Gastrocnemius medialis (tissue), 4 donors: ENCODE results near the gene ISLR2. TPM values are rescaled to one million over a fixed set of nuclear protein-coding genes. Genes with fewer than 3 reads are reported as not detected.

Experiments used
- ATAC-seq, 2 donors: fragments of 150-250 bp; one replicate each; pipeline ENCODE4 v1.9.1; 2016
- DNase-seq, 2 donors: peaks; one replicate each; pipeline ENCODE4 v3.0.0-alpha.2; 2019
- H3K27ac ChIP-seq, 4 donors: fragments of 200-600 bp; sonication (generic); 1 replicate in 1 of 4; 2 replicates in 3 of 4; pipeline ENCODE4 v1.5.1; 2016 to 2018; ENCODE audit warnings: mild to moderate bottlenecking in 2 of 4, moderate library complexity in 1 of 4
- H3K27me3 ChIP-seq, 3 donors: fragments of 200-600 bp; sonication (generic) in 2 of 3; 1 replicate in 1 of 3; 2 replicates in 2 of 3; pipeline versions ENCODE4 v1.5.1 to v1.6.0; 2016 to 2019; ENCODE audit warnings: mild to moderate bottlenecking in 1 of 3, moderate library complexity in 1 of 3
- H3K36me3 ChIP-seq, 2 donors: fragments of 200-600 bp; sonication (generic) in 1 of 2; one replicate each; pipeline ENCODE4 v1.5.1; 2017 to 2018
- H3K4me1 ChIP-seq, 2 donors: fragments of 200-600 bp; sonication (generic) in 1 of 2; one replicate each; pipeline ENCODE4 v1.5.1; 2016 to 2017; ENCODE audit warnings: mild to moderate bottlenecking in 2 of 2
- H3K4me3 ChIP-seq, 4 donors: fragments of 200-600 bp; sonication (generic) in 3 of 4; 1 replicate in 1 of 4; 2 replicates in 3 of 4; pipeline ENCODE4 v1.5.1; 2016 to 2019; ENCODE audit warnings: mild to moderate bottlenecking in 2 of 4
- H3K9me3 ChIP-seq, 3 donors: fragments of 200-600 bp; sonication (generic) in 2 of 3; 1 replicate in 1 of 3; 2 replicates in 2 of 3; pipeline ENCODE4 v1.5.1; 2016 to 2019
- POLR2A ChIP-seq, 2 donors: fragments of 450-650 bp; IDR thresholded peaks; one replicate each; pipeline ENCODE4 v1.6.1; 2017; ENCODE audit warnings: antibody characterized with exemption in 2 of 2, mild to moderate bottlenecking in 2 of 2, moderate library complexity in 2 of 2
- in situ Hi-C, 4 donors: fragments of 200-750 bp; cut with MboI; loops; one replicate each; pipeline versions ENCODE4 v1.15.0 to v1.8.0; 2017; ENCODE audit warnings: low sequenced_read_pairs in 4 of 4
- intact Hi-C: fragments of 100-400 bp; cut with DNase I; formaldehyde crosslinking; loops from one replicate; pipeline ENCODE4 v1.15.1; 2023; ENCODE audit warnings: low total_unique reads
- total RNA-seq, 4 donors: library from RNA; depleted of rRNA; stranded (reverse); fragments of >200 nt; gene quantifications; one replicate each; pipeline versions ENCODE4 v1.1.0 to v1.2.3, GENCODE V29; 2016
- TF ChIP-seq, protein P1 (sequence below), 5 experiments: fragments of 450-650 bp in 3 of 5; fragments of 200-600 bp in 2 of 5; sonication (generic) in 2 of 5; IDR thresholded peaks in 4 of 5; conservative IDR thresholded peaks in 1 of 5; 1 replicate in 4 of 5; 2 replicates in 1 of 5; pipeline ENCODE4 v1.5.1; 2016 to 2019; ENCODE audit warnings: antibody characterized with exemption in 5 of 5, mild to moderate bottlenecking in 3 of 5, moderate library complexity in 3 of 5

Gene ISLR2
- total RNA-seq, 4 donors from 2014 or later = 0.62 to 3.9 (median 2.0) TPM

DNA sequence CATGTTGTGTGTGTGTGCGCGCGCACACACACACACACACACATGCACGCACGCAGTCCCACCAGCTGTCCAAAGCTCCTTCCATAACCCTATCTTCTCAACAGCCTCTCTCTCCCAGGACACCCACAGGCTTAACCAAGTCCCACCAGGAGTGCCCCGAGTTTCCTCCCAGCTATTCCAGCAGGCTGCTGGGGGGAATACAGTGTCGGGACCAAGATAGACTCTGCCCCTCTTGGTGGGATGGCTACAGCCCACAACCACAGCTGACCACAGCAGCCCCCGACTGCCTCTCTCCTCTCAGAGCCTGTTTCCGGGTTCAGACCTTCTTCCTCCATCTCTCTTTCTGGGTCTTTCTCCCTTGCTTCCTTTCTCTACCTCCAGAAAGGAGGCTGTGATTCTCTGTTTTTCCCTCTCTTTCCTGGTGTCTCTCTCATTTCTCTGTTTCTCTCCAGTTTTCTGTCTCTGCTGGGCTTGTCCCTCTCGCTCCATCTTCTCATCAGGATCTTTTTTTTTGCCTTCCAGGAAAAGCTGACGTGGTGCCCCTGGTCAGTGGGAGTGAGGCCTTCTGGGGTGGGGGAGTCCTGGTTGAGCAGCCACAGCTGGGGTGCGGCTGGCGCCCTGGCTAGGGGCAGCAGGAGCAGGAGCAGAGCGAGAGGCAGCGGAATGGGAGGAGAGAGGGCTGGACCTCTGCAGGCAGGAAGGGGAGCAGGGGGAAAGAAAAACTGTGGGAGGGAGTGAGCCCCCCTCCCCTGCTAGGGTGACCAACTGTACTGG is 39.9 kb downstream of the ISLR2 start:
- H3K4me3 ChIP-seq = no peak overlapping the region
- intact Hi-C loops = loop anchor here (5.0 kb wide), 1 partner anchor 33 kb away; no protein-coding TSS in a partner anchor
- DNase-seq = no peak
- no peaks in the 10 kb centered on the region for H3K4me1 ChIP-seq
- no peaks in the 10 kb centered on the region for H3K27me3 ChIP-seq
- in situ Hi-C loops = no loop called here
- no peak for ATAC-seq
- no peaks in the 10 kb centered on the region for H3K9me3 ChIP-seq
- H3K27ac ChIP-seq = no peak overlapping the region
- H3K36me3 ChIP-seq = no peaks in the 10 kb centered on the region
- TF ChIP-seq, protein P1, sequence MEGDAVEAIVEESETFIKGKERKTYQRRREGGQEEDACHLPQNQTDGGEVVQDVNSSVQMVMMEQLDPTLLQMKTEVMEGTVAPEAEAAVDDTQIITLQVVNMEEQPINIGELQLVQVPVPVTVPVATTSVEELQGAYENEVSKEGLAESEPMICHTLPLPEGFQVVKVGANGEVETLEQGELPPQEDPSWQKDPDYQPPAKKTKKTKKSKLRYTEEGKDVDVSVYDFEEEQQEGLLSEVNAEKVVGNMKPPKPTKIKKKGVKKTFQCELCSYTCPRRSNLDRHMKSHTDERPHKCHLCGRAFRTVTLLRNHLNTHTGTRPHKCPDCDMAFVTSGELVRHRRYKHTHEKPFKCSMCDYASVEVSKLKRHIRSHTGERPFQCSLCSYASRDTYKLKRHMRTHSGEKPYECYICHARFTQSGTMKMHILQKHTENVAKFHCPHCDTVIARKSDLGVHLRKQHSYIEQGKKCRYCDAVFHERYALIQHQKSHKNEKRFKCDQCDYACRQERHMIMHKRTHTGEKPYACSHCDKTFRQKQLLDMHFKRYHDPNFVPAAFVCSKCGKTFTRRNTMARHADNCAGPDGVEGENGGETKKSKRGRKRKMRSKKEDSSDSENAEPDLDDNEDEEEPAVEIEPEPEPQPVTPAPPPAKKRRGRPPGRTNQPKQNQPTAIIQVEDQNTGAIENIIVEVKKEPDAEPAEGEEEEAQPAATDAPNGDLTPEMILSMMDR (IDR thresholded peaks at IDR 0.05 in 4 of 5, conservative IDR thresholded peaks at IDR 0.05 in 1 of 5) = no peak
- TF ChIP-seq POLR2A (IDR thresholded peaks at IDR 0.05) = no peak

DNA sequence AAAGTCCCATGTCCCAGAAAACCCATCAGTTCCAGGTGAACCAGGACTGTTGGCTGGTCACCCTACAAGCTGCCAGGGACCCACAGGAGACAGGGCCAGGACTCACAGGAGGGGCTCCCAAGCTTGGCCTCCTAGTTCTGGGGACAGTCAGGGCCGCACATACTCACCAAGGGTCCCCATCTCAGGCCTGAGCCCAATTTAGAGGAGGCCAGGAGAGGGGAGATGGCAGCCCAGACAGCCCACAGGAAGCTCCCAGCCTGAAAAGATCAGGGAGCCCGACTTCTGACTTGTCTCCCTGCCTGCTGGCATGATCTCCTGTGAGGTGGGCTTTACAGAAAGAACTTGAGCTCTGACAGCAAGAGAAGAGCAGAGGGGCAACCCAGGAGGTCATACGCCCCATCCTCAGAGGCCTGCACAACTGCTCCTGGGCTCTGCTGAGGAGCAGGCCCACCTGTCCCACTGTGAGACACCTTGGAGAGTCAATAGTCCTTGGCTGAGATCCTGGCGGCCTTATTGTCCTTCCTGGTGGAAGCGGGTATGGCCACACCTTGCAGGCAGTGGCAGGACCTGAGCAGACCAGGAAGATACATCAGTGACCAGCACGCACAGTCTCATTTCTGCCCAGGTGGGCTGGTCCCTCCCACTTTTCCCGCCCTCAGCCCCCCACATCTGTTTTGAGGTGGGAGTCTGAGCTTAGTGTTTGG is 40.6 kb downstream of the ISLR2 start:
- Histone ChIP-seq H3K4me1 (no peaks in the 10 kb centered on the region), H3K9me3 (no peaks in the 10 kb centered on the region), H3K27me3 (no peaks in the 10 kb centered on the region), H3K4me3 (no peak overlapping the region), H3K36me3 (no peaks in the 10 kb centered on the region), H3K27ac (no peak overlapping the region)
- no peak for ATAC-seq
- TF ChIP-seq POLR2A (IDR thresholded peaks at IDR 0.05) = no peak
- TF ChIP-seq, protein P1 (IDR thresholded peaks at IDR 0.05 in 4 of 5, conservative IDR thresholded peaks at IDR 0.05 in 1 of 5) = no peak
- in situ Hi-C loops = no loop called here
- no peak for DNase-seq
- intact Hi-C loops = loop anchor here (5.0 kb wide), 1 partner anchor 34 kb away; no protein-coding TSS in a partner anchor

DNA sequence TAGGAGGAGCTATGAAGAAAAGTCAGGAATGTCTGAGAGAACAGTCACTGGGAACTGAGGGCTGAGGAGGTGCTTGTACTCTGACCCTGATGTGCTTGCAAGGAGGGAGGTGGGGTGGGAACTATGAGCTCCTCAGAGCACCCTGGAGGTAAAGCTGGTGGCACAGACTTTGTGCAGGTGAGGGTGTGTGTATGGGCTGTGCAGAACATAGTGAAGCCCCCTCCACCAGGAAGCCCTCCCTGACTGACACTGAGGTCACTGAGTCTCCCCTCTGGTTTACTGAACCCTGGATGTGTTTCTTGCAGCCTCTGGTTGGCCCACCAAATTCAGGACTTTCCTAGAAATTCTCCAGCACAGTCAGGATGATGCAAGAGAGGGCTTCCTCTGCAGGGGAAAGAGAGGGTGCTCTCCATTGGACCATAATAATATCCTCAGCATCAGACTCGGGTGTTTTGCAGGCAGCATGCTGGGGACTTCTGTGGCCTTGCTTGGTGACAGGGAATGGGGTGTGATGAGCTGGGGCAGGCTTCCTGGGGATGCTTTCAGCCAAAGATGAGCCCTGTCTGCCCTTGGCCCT is 41.7 kb downstream of the ISLR2 start:
- no peaks in the 10 kb centered on the region for H3K9me3 ChIP-seq
- H3K27me3 ChIP-seq = no peaks in the 10 kb centered on the region
- no peaks in the 10 kb centered on the region for H3K36me3 ChIP-seq
- intact Hi-C loops = loop anchor here (5.0 kb wide), 1 partner anchor 35 kb away; no protein-coding TSS in a partner anchor
- TF ChIP-seq, protein P1 (IDR thresholded peaks at IDR 0.05 in 4 of 5, conservative IDR thresholded peaks at IDR 0.05 in 1 of 5) = no peak
- TF ChIP-seq POLR2A (IDR thresholded peaks at IDR 0.05) = no peak
- H3K4me3 ChIP-seq = no peak overlapping the region
- peaks cover 0 to 2% of the 10 kb centered on the region in 2 donors for H3K4me1 ChIP-seq
- in situ Hi-C loops = no loop called here
- no peak for DNase-seq
- peak overlapping the region; percentile 27 to 78 (median 52) for H3K27ac ChIP-seq
- no peak for ATAC-seq

DNA sequence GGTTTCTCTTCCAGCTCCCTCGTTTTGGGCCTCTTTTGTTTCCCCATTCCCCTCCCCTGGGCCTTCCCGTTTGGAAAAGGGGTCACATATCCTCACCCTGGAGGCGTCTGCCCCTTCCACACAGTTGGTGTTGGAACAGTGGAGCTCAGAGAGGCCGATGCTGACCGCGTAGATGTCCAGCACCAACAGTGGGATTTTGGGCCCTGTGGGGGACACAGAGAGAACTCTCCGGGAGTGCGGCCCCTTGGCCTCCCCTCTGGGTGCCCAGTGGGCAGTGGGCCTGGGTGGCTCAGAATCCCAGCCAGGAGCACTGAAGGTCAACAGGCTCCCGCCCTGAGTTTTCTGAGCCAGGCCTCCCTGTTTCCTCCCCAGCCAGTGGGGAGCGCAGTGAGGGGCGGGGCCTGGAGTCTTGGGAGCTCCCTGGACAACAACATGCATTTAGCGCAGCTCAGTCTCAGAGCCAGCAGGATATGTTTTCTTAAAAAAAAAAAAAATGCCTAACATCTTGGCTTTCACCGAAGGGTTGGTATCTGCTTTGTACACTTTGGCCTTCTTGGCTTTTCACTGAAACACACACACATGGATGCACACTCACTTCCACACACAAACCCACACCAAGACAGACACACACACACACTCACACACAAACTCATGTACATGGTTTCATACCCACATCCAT is 42.5 kb downstream of the ISLR2 start:
- intact Hi-C loops = loop anchor here (5.0 kb wide), 1 partner anchor 36 kb away; no protein-coding TSS in a partner anchor
- Histone ChIP-seq H3K27me3 (no peaks in the 10 kb centered on the region), H3K4me3 (no peak overlapping the region), H3K4me1 (peaks cover 3% of the 10 kb centered on the region in 2 donors), H3K9me3 (no peaks in the 10 kb centered on the region), H3K27ac (peak overlapping the region; percentile 27 to 78 (median 52)), H3K36me3 (no peaks in the 10 kb centered on the region)
- in situ Hi-C loops = no loop called here
- peak; percentile 53 to 57 for ATAC-seq
- TF ChIP-seq, protein P1 (IDR thresholded peaks at IDR 0.05 in 4 of 5, conservative IDR thresholded peaks at IDR 0.05 in 1 of 5) = no peak
- no peak for TF ChIP-seq POLR2A (IDR thresholded peaks at IDR 0.05)
- peak in 1 of 2 donors; percentile 58 for DNase-seq
